Osteoblast (primary cell): ENCODE data around the gene CD96. TPM values are rescaled to one million over a fixed set of nuclear protein-coding genes. Genes with fewer than 3 reads are reported as not detected.

ENCODE experiments used
- DNase-seq: peaks from one replicate; pipeline ENCODE4 v3.0.0; 2011; ENCODE audit warnings: low spot score, mixed read lengths; ENCODE audit not compliant: insufficient read length; ENCODE audit errors: missing footprints
- H2AFZ ChIP-seq: 2 replicates; pipeline ENCODE4 v1.6.0; 2011; ENCODE audit warnings: mild to moderate bottlenecking, low read length
- H3K27ac ChIP-seq: 2 replicates; pipeline ENCODE4 v1.5.1; 2011; ENCODE audit warnings: mild to moderate bottlenecking, low read depth, low read length, moderate library complexity
- H3K27me3 ChIP-seq: 2 replicates; pipeline ENCODE4 v1.6.0; 2012; ENCODE audit warnings: mild to moderate bottlenecking, control low read depth, inconsistent platforms, low read length, moderate library complexity; ENCODE audit not compliant: insufficient read depth
- H3K36me3 ChIP-seq: 2 replicates; pipeline ENCODE4 v1.5.1; 2011; ENCODE audit warnings: mild to moderate bottlenecking, low read length, control low read depth, moderate library complexity; ENCODE audit not compliant: insufficient read depth
- H3K4me1 ChIP-seq: 2 replicates; pipeline ENCODE4 v1.5.1; 2011; ENCODE audit warnings: mild to moderate bottlenecking, low read length, control low read depth, moderate library complexity; ENCODE audit not compliant: insufficient read depth
- H3K4me2 ChIP-seq: 2 replicates; pipeline ENCODE4 v1.6.0; 2011; ENCODE audit warnings: mild to moderate bottlenecking, low read length; ENCODE audit not compliant: insufficient read depth
- H3K4me3 ChIP-seq: fragments of 200-600 bp; sonication (generic); 3 replicates; pipeline ENCODE4 v1.5.1; 2012; ENCODE audit warnings: mild to moderate bottlenecking, low read length, inconsistent platforms; ENCODE audit not compliant: insufficient read depth
- H3K79me2 ChIP-seq: 2 replicates; pipeline ENCODE4 v1.6.0; 2012; ENCODE audit warnings: mild to moderate bottlenecking, low read length, control low read depth, inconsistent platforms; ENCODE audit not compliant: insufficient read depth
- H3K9me3 ChIP-seq: 2 replicates; pipeline ENCODE4 v1.5.1; 2011; ENCODE audit warnings: low read depth, low read length, control low read depth
- H4K20me1 ChIP-seq: 2 replicates; pipeline ENCODE4 v1.6.0; 2012; ENCODE audit warnings: mild to moderate bottlenecking, low read length, control low read depth; ENCODE audit not compliant: insufficient read depth
- total RNA-seq: library from RNA; depleted of rRNA; stranded (reverse); fragments of >200 nt; gene quantifications from 2 replicates; pipeline ENCODE4 v1.2.3, GENCODE V29; 2012
- TF ChIP-seq, protein P1 (sequence below): IDR thresholded peaks from 2 replicates; pipeline ENCODE4 v1.5.1; 2011; ENCODE audit warnings: mild to moderate bottlenecking, low read depth, low read length, moderate library complexity; ENCODE audit errors: extremely low read depth

Gene CD96
- total RNA-seq, 1 donor: not detected

DNA sequence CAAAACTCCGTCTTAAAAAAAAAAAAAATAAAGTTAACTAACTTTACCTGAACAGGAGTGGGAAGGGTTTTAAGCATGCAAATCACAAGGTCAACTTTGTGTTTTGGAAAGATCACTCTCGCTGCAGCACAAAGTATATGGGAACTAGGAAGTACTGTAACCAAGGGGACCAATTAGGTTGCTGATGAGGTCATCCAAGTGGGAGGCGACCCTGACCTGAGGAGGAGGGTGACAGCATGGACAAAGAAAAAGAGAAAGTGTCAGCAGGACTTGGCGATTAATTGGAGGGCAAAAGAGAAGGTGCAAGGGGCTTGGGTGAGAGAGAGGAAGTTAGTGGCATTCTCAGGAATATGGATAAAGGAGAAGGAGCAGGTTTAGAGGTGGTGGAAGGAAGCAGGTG, 142.6 kb downstream of the CD96 start:
- Histone ChIP-seq H3K27me3 (no peaks in the 10 kb centered on the region), H3K4me3 (no peak overlapping the region), H3K79me2 (peaks cover 13% of the 10 kb centered on the region), H3K9me3 (no peaks in the 10 kb centered on the region), H3K4me1 (no peaks in the 10 kb centered on the region), H4K20me1 (no peaks in the 10 kb centered on the region), H3K27ac (no peak overlapping the region), H3K36me3 (no peaks in the 10 kb centered on the region), H2AFZ (no peak overlapping the region), H3K4me2 (no peak overlapping the region)
- no peak for DNase-seq
- TF ChIP-seq, protein P1, sequence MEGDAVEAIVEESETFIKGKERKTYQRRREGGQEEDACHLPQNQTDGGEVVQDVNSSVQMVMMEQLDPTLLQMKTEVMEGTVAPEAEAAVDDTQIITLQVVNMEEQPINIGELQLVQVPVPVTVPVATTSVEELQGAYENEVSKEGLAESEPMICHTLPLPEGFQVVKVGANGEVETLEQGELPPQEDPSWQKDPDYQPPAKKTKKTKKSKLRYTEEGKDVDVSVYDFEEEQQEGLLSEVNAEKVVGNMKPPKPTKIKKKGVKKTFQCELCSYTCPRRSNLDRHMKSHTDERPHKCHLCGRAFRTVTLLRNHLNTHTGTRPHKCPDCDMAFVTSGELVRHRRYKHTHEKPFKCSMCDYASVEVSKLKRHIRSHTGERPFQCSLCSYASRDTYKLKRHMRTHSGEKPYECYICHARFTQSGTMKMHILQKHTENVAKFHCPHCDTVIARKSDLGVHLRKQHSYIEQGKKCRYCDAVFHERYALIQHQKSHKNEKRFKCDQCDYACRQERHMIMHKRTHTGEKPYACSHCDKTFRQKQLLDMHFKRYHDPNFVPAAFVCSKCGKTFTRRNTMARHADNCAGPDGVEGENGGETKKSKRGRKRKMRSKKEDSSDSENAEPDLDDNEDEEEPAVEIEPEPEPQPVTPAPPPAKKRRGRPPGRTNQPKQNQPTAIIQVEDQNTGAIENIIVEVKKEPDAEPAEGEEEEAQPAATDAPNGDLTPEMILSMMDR: no peak

DNA sequence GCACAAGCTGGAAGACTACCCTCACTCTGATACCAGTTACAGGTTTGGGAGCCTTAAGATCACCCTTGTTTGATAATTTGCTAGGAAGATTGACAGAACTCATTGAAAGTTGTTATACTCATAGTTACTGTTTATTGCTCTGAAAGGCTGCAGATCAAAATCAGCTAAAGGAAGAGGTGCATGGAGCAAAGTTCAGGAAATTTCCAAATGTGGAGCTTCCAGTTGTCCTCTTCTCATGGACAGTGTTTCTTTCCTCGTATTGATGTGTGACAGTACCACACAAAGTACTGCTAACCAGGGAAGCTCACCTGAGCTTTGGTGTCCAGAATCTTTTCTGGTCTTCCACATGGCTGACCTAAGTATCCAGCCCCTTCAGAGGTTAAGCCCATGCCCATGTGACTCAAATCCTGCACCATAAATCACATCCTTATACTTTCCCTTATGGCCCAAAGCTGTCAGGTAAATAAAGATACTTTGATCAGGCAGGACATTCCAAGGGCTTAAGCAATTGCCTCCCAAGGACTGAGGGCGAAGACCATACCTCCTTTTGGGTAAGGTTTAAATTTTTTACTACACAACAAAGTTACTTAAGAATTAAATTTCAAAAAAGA, 146.3 kb downstream of the CD96 start:
- no peaks in the 10 kb centered on the region for H3K9me3 ChIP-seq
- no peaks in the 10 kb centered on the region for H3K36me3 ChIP-seq
- H3K4me2 ChIP-seq: no peak overlapping the region
- peaks cover 7% of the 10 kb centered on the region for H3K79me2 ChIP-seq
- no peak overlapping the region for H2AFZ ChIP-seq
- no peak overlapping the region for H3K4me3 ChIP-seq
- no peak overlapping the region for H3K27ac ChIP-seq
- no peak for DNase-seq
- H4K20me1 ChIP-seq: no peaks in the 10 kb centered on the region
- TF ChIP-seq, protein P1: no peak
- H3K27me3 ChIP-seq: no peaks in the 10 kb centered on the region
- peaks cover 15% of the 10 kb centered on the region for H3K4me1 ChIP-seq

DNA sequence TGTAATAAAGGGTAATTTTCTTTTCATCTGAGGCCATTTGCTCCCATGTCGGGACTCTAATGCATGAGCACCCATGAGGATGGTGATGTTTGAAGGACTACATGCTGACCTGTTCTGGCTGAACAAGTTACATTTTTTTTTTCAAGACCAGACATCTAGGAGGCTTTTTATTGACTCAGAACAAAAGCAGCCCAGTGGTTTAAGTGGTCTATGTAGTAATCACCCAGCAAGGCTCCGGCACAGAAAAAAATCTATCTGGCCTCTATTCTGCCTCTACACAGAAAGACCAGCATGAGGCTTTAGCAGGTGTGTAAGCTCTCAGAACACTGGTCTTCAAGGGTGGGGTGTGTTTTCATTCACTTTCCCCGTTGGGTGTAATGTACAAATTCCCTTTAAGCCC, 148.2 kb downstream of the CD96 start:
- peak overlapping the region; percentile 24 for H2AFZ ChIP-seq
- H3K27ac ChIP-seq: peak overlapping the region; percentile 25
- TF ChIP-seq, protein P1: no peak
- H3K9me3 ChIP-seq: no peaks in the 10 kb centered on the region
- no peaks in the 10 kb centered on the region for H4K20me1 ChIP-seq
- H3K4me2 ChIP-seq: peak overlapping the region; percentile 53
- DNase-seq: peak; percentile 82
- no peaks in the 10 kb centered on the region for H3K36me3 ChIP-seq
- H3K4me1 ChIP-seq: peaks cover 26% of the 10 kb centered on the region
- H3K27me3 ChIP-seq: no peaks in the 10 kb centered on the region
- H3K79me2 ChIP-seq: peaks cover 3% of the 10 kb centered on the region
- no peak overlapping the region for H3K4me3 ChIP-seq

DNA sequence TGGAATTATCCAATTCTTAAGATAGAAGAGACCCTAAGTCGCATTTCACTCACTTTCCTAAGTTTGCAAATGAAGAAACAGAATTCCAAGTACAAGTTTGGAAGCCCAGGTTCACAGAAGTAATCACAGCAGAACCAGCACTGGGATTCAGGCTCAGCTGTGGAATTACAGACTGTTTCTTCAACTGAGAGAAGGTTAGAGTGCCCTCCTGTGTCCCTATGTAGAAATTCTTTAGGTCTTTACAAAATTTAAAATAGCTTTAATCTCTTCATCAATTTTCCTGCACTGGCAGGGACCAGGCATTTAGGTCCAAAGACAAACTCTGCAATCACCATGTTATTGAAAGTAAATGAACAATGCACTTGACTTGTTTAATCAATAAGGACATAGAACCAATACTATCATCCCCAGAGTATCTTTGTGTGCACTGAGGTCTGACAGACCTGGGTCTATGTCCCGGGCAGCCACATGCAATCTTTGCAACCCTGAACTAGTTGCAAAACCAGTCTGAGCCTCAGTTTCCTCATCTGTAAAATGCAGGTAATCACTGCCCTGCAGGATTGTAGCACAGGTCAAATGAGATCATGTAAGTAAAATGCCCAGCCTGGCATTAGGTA, 149.4 kb downstream of the CD96 start:
- TF ChIP-seq, protein P1: peak; percentile 67
- no peak overlapping the region for H3K27ac ChIP-seq
- no peaks in the 10 kb centered on the region for H4K20me1 ChIP-seq
- H3K9me3 ChIP-seq: no peaks in the 10 kb centered on the region
- peak; percentile 75 for DNase-seq
- no peaks in the 10 kb centered on the region for H3K27me3 ChIP-seq
- no peak overlapping the region for H3K4me3 ChIP-seq
- peaks cover 3% of the 10 kb centered on the region for H3K79me2 ChIP-seq
- H3K4me2 ChIP-seq: no peak overlapping the region
- no peaks in the 10 kb centered on the region for H3K36me3 ChIP-seq
- peak overlapping the region; percentile 45 for H2AFZ ChIP-seq
- peaks cover 37% of the 10 kb centered on the region for H3K4me1 ChIP-seq
